Occipital lobe (tissue), 2 donors: Measurements from ENCODE around the gene PRKRA. TPM values are rescaled to one million over a fixed set of nuclear protein-coding genes. Genes with fewer than 3 reads are reported as not detected.
"Not testable (repeated sequence)": the region's sequence is repeated elsewhere in the genome, so short reads cannot be mapped to it uniquely, and the experiment has no call there.

Experiments
- DNase-seq: peaks from one replicate; lab custom pipeline; 2025; lab: John Stamatoyannopoulos, UW
- total RNA-seq: library from RNA; depleted of rRNA; stranded (reverse); fragments of >200 nt; gene quantifications from one replicate; pipeline ENCODE4 v1.2.3, GENCODE V29; 2014

The PRKRA gene
- total RNA-seq, 1 donor from 2014 or later, result 64.4 TPM

DNA sequence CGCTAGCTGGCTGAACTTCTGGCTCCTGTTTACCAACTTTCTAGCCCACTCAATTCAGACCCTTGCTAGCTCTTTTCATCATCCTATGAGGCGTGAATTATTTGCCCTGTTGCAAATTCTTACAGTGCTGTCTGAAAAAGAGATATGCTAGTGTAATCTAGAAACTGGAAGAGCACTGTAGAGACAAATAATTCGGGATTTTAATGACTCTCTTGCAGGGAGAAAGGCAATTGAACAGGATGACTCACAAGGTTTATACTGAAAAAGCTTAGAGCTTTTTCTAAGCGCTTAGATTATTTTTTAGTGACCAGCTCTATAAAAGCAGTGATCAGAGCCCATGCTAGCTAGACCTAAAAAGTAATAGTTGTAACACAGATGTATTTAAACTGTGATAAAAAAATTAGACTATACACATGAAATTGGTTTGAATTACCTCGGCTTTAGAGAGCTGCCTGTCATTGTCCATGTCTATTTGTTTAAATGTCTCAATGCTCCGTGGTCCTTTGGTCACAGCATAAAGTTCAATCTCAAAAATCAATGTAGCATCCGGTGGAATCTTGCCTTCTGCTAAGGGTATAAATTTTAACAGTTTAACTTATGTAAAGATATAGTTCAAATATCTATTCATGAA is 18.4 kb upstream of the PRKRA start:
- DNase-seq, result no peak

DNA sequence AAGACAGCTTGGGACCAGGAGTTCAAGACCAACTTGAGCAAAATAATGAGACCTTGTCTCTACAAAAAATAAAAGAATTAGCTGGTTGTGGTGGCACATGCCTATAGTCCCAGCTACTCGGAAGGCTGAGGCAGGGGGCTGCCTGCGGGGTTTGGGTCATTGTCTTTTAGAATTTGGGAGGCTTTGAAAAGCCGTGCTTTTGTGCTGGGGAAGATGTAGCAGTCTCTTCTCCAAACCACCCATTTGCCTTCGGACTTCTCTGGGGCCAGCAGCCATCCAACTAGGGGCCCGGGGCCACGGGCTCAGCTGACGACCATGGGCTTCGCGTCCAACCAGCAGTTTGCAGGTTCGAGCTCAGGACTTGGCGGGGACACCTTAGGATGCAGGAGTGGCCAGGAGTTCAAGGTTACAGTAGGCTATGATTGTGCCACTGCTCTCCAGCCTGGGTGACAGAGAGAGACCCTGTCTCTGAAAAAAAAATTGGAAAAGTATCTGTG is 6.5 kb upstream of the PRKRA start:
- DNase-seq, result no peak

DNA sequence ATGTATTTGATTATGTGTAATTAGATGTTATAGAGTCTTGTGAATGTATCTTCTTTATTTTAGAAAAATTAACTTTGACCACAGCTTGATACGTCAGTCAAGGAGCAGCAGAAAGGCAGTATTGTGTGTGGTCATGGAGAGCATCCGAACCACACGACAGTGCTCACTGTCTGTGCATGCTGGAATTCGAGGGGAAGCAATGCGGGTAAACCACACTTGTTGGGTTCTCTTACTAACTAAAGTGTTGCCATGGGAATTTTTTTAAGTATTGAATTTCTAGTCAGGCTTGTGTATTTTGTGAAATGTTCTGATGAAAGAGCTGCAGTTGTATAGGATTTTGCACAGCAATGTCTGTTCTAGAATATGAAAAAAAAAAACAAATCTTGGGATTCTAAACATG is 5.0 kb upstream of the PRKRA start:
- DNase-seq, result no peak

DNA sequence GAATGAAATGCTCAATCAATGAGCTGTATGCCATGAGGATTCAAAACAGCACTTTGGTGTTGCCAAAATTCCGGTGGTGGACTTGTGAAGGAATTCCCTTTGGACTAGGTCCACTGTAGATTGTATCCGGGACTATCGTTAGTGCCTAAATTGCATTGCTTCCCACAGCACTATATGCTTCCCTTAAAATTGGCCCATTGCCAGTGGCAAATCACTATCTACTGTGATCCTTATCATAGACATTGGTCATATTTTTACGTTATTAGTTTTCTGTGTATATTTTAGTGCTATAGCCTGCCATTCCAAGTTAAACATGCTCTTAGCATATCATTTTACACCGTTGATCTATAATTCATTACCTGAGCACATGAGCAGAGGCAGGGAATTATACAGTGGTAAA is 1.9 kb upstream of the PRKRA start:
- no peak for DNase-seq

DNA sequence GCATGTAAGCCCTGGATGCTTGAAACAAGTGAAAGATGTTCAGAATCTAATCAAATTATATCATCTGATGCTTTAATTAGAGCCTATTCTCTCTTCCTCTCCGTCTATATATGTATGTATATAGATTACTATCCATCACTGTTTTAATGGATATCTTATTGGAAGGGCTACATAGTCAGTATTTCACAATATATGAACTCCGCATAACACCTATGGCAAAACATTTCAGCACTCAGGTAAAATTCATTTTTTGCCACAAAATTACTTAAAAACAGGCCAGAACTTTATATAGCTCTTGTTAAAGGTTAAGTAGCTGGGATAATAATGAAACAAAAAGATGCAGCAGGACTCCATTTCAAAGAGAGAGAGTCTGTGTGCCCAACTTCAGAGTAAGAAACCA is 1.4 kb upstream of the PRKRA start:
- DNase-seq, result no peak

DNA sequence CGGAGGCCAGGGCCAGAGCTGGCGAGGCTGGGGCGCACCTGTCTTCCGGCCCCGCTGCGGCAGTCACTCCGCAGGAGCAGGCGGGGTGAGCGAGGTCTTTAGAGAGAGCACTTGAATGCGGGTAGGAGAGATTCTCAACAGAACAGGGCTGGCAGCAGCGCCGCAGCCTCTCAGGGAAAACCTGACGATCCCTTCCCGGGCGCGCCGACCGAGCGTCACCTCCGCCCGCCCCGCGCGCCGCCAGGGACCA is 526 bp downstream of the PRKRA start:
- DNase-seq, result no peak

DNA sequence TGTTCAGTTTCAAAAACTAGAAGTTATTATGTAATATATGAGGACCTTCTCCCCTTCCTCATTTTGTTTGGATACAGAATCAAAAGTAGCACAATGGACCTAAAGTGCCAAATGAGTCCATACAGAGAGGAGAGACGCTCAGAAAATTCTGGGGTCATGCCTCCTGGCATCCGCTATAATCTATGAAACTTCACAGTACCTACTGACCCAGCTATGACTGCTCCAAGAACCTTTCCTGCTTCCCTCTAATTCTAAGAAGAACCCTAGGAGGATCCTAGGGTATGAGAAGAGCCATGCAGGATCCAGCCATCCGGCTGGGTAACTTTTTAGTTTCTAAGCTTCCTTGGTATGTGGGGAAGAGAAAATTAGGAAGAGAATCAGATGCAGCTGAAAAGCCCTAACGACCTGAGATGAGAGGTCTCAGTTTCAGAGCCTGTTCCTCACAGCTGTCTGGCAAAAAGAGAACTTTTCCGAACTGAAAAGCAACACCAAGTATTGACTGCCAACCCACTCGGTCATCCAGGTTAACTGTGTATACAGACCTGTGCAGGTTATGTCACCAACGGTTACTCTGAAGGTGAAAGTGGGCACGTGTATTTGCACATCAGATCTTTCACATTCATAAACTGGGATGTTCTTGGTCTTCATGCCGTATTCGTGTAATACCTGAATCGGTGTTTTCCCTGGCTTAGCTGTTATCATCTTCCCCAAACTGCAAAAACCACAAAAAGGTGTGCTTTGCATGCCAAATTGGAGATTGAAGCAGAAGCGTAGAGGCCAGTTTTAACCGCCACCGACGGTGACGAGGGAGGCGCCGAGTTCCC is 1.1 kb downstream of the PRKRA start:
- DNase-seq, result no peak

DNA sequence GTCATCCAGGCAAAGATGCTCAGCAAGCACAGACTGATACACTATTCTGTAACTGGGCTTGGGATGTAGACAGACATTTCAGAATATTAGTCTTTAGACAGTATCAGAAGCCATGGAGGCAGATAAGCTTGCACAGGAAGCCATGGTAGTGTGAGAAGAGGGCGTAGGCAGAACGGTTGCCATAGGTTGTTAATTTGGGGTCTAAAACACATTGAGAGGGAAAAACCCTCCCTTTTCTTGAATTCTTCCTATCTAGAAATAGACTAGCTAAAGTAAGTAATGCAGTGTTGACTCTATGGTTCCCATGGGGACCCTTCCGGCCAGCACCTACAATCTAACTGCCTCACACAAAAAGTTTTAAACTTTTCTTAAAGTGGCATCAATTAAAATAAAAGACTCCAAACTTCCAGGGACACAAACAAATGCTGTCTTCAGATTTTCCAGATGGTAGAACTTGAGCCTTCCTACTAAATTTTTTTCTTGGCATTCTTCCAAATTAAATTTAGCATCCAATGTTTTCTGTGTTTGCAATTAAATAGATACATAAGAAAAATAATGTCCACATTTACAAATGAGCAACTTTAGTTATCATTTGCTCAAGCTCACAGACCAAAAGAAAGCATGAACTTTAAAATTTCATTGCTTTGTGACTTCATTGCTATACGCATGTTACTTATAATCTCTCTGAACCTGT is 1.9 kb downstream of the PRKRA start:
- DNase-seq, result no peak

DNA sequence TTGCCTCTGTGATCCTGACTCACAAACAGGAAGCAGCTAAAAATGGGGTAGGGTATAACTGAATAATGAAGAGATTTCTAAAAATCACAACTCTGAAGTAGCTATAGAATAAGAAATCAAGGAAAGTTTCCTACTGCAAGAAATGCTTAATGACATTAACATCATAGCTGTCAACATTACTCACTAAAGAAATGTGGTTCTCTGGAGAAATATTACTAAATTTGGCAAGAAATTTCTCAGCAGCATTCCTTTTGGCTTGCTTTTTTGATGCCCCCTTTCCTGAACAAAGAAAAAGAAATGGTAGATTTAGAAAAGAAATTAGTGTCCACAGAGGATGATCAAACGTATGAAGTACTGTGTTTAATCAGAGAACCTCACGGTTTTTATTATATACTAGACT is 9.5 kb downstream of the PRKRA start:
- DNase-seq, result no peak

DNA sequence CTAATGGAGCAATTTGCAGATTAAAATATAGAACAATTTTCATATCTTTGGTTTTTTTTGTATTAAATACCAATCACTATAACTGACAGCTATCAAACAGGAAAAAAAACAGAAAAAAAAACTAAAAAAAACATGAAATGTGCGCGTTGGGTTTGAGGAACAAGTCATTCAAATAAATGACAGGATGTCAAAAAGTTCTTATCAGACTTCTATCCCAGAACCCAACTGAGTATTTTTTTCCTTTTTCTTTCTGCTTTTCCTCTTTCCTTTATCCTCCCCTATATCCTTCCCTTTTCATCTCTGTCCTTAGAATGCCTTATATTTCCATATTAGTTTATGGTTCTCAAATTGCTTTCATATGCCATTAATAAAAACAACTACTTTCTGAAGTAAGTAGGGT is 14.3 kb downstream of the PRKRA start:
- DNase-seq, result no peak

DNA sequence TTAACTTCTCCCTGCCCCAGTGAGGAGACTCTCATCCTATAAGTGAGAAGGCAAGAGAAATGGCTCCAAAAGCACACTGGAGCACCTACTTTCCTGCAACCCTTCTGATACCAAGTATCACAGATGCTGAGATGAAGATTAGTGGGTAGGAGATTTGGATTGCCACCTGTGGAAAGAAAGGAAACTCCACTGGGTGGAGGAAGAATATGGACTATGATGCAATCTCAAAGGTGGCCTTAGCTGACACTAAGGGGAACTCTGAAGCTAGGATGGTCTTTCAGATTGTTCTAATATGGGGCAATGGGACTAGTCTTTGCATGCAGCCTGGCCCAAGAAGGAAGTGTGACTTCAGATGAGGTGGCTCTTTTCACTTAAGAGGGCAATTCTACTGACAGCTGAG is 21.6 kb downstream of the PRKRA start:
- no peak for DNase-seq

DNA sequence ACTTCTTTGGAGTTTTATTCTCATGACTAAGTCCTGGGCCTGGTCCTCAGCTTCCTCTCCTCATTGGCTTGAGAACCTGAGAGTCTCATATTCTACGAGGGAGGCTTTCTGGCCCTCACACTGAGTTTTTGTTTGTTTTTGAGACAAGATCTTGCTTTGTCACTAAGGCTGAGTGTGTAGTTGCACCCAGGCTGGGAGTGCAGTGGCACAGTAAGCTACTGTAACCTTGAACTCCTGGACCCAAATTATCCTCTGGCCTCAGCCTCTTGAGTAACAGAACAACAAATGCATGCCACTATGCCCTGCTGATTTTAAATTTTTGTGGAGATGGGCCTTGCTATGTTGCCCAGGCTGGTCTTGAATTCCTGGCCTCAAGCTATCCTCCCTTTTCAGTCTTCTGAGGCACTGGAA is 22.6 kb downstream of the PRKRA start:
- no peak for DNase-seq

DNA sequence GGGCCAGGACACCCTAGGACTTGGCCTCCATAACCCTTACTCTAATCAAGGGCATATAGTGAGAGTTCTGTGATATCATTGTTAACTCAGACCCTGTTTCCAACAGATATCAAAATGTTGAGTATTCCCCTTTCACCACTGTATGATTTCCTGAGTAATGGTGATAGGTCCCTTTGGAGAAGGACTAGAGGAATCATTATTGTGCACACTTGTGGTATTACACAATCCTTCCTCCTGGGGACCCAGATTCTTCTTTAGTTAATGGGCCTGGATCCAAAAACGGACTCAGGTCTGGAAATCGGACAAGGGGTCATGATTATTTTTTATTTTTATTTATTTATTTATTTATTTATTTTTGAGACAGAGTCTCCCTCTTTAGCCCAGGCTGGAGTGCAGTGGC is 23.5 kb downstream of the PRKRA start:
- no peak for DNase-seq

DNA sequence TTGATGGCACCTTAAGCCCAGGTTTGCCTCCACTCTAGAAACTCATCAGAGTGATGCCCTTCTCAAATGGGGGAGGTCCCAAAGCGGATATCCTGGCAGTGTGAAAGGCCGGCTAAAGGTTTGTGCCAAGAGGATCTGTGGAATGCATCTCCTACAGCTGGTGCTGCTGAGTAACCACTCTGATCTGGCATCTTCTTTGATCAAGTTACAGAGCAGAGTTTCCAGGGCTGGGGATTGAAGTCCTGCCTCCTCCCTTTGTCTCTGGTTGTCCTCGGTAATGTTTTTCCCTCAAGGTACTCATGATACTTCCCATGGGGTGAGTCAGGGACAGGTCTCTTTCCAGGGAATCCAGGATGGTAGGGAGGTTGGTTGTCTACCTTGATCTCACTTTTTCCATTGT is 24.6 kb downstream of the PRKRA start:
- no peak for DNase-seq

DNA sequence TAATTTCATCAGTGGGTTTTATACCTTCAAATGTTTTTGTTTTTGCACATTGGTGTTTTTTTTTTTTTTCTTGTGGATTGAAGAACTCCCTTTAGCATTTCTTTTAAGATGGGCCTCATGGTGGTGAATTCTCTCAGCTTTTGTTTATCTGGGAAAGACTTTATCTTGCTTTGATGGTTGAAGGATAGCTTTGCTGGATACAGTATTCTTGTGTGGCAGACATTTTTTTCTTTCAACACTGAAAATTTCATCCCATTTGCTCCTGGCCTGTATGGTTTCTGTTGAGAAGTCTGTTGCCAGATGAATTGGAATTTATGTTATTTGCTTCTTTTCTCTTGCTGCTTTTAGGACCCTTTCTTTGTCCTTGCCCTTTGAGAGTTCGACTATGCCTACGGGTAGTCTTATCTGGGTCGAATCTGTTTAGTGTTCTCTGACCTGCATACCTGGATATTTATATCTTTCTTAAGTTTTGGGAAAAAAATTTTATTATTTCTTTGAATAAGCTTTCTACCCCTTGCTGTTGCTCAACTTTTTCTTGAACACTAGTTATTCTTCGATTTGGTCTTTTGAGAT is 25.6 kb downstream of the PRKRA start:
- DNase-seq, result no peak

DNA sequence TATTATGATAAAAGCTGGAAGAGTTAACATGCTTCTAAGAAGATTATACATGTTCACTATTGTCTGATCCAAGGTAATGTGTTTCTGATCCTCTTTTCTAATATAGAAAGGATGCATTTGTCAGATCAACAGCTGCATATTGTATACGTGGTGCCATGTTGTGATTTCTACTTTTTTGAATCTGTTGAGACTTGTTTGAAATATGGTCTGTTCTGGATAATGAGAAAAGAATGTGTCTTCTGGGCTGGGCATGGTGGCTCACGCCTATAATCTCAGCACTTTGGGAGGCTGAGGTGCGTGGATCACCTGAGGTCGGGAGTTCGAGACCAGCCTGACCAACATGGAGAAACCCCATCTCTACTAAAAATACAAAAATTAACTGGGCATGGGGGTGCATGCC is 27.2 kb downstream of the PRKRA start:
- DNase-seq, result not testable (repeated sequence)

DNA sequence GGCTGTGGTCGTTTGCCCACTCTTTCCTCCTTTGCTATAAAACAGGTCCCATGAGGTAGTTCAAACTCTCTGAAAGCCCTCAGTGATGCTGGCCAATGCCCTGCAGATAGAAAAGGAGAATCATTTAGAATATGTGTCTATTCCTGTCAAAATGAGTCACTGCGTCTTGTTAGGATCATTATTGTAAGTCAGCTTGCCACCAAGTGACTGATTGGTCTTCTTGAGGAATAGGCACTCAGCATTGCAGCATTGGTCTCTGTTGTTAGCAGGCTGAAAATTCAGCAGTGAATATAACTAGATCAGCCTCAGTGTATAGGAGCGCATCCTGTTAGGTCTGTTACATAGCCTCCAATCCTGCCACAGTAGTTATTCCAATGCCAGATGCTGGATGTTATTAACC is 28.9 kb downstream of the PRKRA start:
- DNase-seq, result no peak

DNA sequence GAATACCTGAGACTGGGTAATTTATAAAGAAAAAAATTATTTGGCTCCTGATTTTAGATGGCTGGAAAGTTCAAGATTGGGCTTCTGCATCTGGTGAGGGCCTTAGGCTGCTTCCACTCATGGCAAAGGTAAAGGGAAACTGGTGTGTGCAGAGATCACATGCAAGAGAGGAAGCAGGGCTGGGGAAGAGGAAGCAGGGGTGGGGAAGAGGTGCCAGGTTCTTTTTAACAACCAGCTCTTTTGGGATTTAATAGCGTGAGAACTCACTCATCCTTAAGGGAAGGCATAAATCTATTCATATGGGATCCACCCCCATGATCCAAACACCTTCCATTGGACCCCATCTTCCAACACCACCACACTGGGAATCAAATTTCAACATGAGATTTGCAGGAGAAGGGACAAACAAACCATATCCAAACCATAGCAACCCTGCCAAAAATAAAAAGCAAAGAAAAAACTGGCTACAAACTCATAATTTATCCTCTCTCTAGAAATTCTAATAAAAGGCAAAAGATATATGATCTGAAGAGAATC is 30.4 kb downstream of the PRKRA start:
- DNase-seq, result no peak

DNA sequence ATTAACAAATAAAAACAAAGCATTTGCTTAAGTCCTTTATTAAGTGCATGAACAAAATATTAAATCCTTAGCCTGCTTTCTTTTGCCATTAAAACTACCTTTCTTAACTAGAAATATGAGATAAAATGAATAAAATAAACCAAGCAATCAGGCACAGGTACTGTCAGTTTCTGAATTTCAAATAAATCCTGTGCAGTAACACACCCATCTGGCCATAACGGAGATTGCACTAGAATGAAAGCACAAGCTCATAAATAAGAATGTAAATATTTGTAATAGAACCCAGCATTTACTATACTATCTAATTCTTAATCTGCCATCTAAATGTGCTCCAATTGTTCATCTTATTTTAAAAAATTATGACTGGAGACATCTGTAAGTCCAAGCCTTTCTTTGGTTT is 31.9 kb downstream of the PRKRA start:
- DNase-seq, result no peak

DNA sequence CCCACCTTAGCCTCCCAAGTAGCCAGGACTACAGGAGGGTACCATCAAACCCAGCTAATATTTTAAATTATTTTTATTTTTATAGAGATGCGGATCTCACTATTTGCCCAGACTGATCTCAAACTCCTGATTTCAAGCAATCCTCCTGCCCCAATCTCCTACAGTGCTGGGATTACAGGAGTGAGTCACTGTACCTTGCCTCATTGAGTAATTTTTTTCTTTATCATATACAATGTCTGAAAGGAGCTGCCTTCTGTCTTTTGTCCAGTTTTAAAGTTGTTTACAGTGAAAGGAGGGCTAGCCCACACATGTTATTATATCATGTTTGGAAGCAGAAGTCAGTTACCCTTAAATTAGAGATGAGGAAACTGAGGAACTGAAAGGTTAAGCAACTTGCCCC is 32.5 kb downstream of the PRKRA start:
- DNase-seq, result no peak

DNA sequence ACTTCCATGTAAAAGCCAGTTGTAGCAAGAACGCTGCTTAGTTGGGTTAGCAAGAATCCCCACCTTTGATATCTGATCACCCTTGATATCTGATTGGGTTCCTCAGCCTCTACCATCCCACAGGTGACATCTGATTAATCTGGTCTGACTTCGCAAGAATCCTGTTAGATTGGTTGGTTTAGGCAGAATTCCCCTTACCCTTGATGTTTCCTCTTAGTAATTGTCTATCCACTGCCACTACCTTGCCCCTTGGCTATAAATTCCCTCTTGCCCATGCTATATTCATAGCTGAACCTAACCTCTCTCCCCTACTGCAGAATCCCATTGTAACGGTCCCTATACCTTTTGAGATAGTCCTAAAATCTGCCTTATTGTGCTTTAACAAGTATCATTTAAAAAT is 33.1 kb downstream of the PRKRA start:
- DNase-seq, result no peak

DNA sequence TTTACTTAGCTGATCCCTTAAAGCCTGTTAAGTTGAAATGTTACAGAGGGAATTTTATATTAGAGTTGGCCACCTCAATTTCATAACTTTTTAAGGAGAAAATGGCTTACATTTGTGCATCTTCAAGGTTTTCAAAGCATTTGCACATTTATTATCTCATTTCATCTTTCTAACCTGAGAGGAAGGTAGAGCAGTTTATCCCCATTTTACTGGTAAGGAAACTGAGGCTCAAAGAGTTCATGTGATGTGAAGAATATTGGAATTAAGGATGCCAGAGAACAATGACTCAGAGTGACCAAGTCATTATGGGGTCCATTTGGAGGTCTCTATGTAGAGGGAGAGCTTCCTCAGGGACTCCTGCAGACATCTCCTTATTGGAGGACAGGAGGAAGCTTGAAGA is 35.0 kb downstream of the PRKRA start:
- DNase-seq, result no peak
